Activated naive CD8-positive, alpha-beta T cell treated with anti-CD3 and anti-CD28 coated beads for 36 hours (primary cell): Measurements from ENCODE around the gene DSG2. TPM values are rescaled to one million over a fixed set of nuclear protein-coding genes. Genes with fewer than 3 reads are reported as not detected.

Source experiments
- total RNA-seq, 2 experiments: library from RNA; stranded (reverse); gene quantifications; one replicate each; pipeline ENCODE4 v1.2.3, GENCODE V29; 2021

DSG2 gene
- total RNA-seq, 2 experiments from 2014 or later = 0.70 to 0.89 TPM

Other genes starting within 250 kb of the DSG2 start
- not detected for gene DSG1, start 180.0 kb upstream of the DSG2 start, total RNA-seq
- not detected for gene DSG4, start 121.4 kb upstream of the DSG2 start, total RNA-seq
- gene DSG3, start 50.4 kb upstream of the DSG2 start, total RNA-seq = not detected
- not detected for gene TTR, start 93.7 kb downstream of the DSG2 start, total RNA-seq
- gene B4GALT6, start 186.4 kb downstream of the DSG2 start, total RNA-seq = 1 to 10 TPM; 3.1 to 3.2 TPM